Activated CD8-positive, alpha-beta T cell treated with anti-CD3 and anti-CD28 coated beads for 36 hours (primary cell): ENCODE measurements around the gene FIZ1. TPM values are rescaled to one million over a fixed set of nuclear protein-coding genes. Genes with fewer than 3 reads are reported as not detected.

Source experiments
- ATAC-seq: fragments of 200-7000 bp; cut with Tn5 transposase; one replicate; pipeline ENCODE4 v1.10.0; 2021; ENCODE audit warnings: mild to moderate bottlenecking, moderate library complexity
- CTCF ChIA-PET: fragments of 350-600 bp; sonication (Branson Sonifier 250); formaldehyde crosslinking; loops from one replicate; lab custom pipeline; 2021; ENCODE audit warnings: antibody characterized with exemption; lab: Charles Lee
- POLR2A ChIA-PET: fragments of 350-600 bp; sonication (Branson Sonifier 250); formaldehyde crosslinking; loops from one replicate; lab custom pipeline; 2021; ENCODE audit warnings: antibody characterized with exemption; lab: Charles Lee
- DNase-seq: peaks from one replicate; pipeline ENCODE4 v3.0.0-alpha.2; 2020
- H3K27ac Mint-ChIP-seq: one replicate; pipeline ENCODE4 v1.8.0; 2021; ENCODE audit warnings: mild to moderate bottlenecking, mixed read lengths
- H3K27me3 Mint-ChIP-seq: one replicate; pipeline ENCODE4 v1.8.0; 2021; ENCODE audit warnings: mixed read lengths
- H3K36me3 Mint-ChIP-seq: one replicate; pipeline ENCODE4 v1.8.0; 2021; ENCODE audit warnings: low read depth, mixed read lengths
- H3K4me1 Mint-ChIP-seq: one replicate; pipeline ENCODE4 v1.8.0; 2021; ENCODE audit warnings: low read depth, mixed read lengths
- H3K4me3 Mint-ChIP-seq: one replicate; pipeline ENCODE4 v1.8.0; 2021; ENCODE audit warnings: mild to moderate bottlenecking, moderate library complexity, mixed read lengths
- H3K9me3 Mint-ChIP-seq: one replicate; pipeline ENCODE4 v1.8.0; 2021; ENCODE audit warnings: mixed read lengths
- CTCF ChIP-seq: fragments of 200-600 bp; IDR thresholded peaks from one replicate; pipeline ENCODE4 v1.8.0; 2022; ENCODE audit warnings: antibody characterized with exemption, mild to moderate bottlenecking
- intact Hi-C: fragments of 100-400 bp; cut with micrococcal nuclease; formaldehyde crosslinking; loops from one replicate; pipeline ENCODE4 v1.10.0; 2022
- total RNA-seq, 2 experiments: library from RNA; stranded (reverse); gene quantifications; one replicate each; pipeline ENCODE4 v1.2.3, GENCODE V29; 2021

Gene FIZ1
- total RNA-seq, 2 experiments from 2014 or later = 11.4 to 13.2 TPM

- intact Hi-C loops = no loop called here
- no peak for ATAC-seq
- POLR2A ChIA-PET = interaction anchor here (1.0 kb wide), 1 partner anchor 24 kb away, joined by 4 read pairs; the partner anchor contains the start of gene ZNF784
Measured at GRCh38 chr19:55600662-55601028, 1.3 kb upstream of the FIZ1 start.

GRCh38 chr19:55599842-55600661 is 735 bp upstream of the FIZ1 start, which contains the start of gene ZNF524:
Gene ZNF524, plus strand, starts transcription at chr19:55600288. Its CDS starts 1,825 bp downstream, at chr19:55602113.
- ATAC-seq (peak; percentile 50), DNase-seq (peak; percentile 86)
- Mint-ChIP-seq H3K4me1 (peaks cover 32% of the 10 kb centered on the region), H3K4me3 (peak within 1 kb of the TSS; percentile 88), H3K27me3 (no peaks in the 10 kb centered on the region), H3K36me3 (peaks cover 34% of the 10 kb centered on the region), H3K9me3 (peaks cover 2% of the 10 kb centered on the region), H3K27ac (peak within 1 kb of the TSS; percentile 99)
- ChIA-PET CTCF (interaction anchor here (1.3 to 4.0 kb wide), 4 partner anchors 26 to 96 kb away, joined by 4 to 24 read pairs (median 8); no protein-coding TSS in a partner anchor), POLR2A (interaction anchor here (0.6 to 2.2 kb wide), 9 partner anchors 14 to 397 kb away, joined by 3 to 8 read pairs (median 5); partner anchors contain the start of genes ZNF581, ZNF628 and ZNF784)
- no peak for TF ChIP-seq CTCF
- intact Hi-C loops = no loop called here

More at GRCh38 chr19:55600662-55601028, 1.3 kb upstream of the FIZ1 start:
- DNase-seq = no peak
- CTCF ChIA-PET = interaction anchor here (4.0 kb wide), 1 partner anchor 32 kb away, joined by 24 read pairs; no protein-coding TSS in a partner anchor
- peaks cover 2% of the 10 kb centered on the region for H3K9me3 Mint-ChIP-seq
- H3K4me1 Mint-ChIP-seq = peaks cover 32% of the 10 kb centered on the region
- H3K36me3 Mint-ChIP-seq = peaks cover 28% of the 10 kb centered on the region
- no peaks in the 10 kb centered on the region for H3K27me3 Mint-ChIP-seq
- peak overlapping the region; percentile 84 for H3K27ac Mint-ChIP-seq
- H3K4me3 Mint-ChIP-seq = peak overlapping the region; percentile 88
- TF ChIP-seq CTCF = no peak

GRCh38 chr19:55598719-55599467 is 424 bp downstream of the FIZ1 start:
- H3K27me3 Mint-ChIP-seq = no peaks in the 10 kb centered on the region
- peak; percentile 96 for DNase-seq
- peak; percentile 85 for ATAC-seq
- peak overlapping the region; percentile 99 for H3K27ac Mint-ChIP-seq
- peak overlapping the region; percentile 88 for H3K4me3 Mint-ChIP-seq
- intact Hi-C loops = no loop called here
- ChIA-PET POLR2A (interaction anchor here (0.9 to 2.2 kb wide), 7 partner anchors 13 to 122 kb away, joined by 3 to 8 read pairs (median 4); partner anchors contain the start of genes ZNF581, ZNF628 and ZNF784), CTCF (interaction anchor here (1.0 to 4.0 kb wide), 6 partner anchors 12 to 95 kb away, joined by 3 to 24 read pairs (median 5); no protein-coding TSS in a partner anchor)
- no peak for TF ChIP-seq CTCF
- peaks cover 27% of the 10 kb centered on the region for H3K4me1 Mint-ChIP-seq
- peaks cover 39% of the 10 kb centered on the region for H3K36me3 Mint-ChIP-seq
- peaks cover 4% of the 10 kb centered on the region for H3K9me3 Mint-ChIP-seq

GRCh38 chr19:55598034-55598433 is 1.3 kb downstream of the FIZ1 start:
- Mint-ChIP-seq H3K36me3 (peaks cover 39% of the 10 kb centered on the region), H3K27ac (no peak overlapping the region), H3K27me3 (no peaks in the 10 kb centered on the region), H3K4me3 (no peak overlapping the region), H3K9me3 (peaks cover 2% of the 10 kb centered on the region), H3K4me1 (peaks cover 20% of the 10 kb centered on the region)
- POLR2A ChIA-PET = interaction anchor here (0.5 to 2.2 kb wide), 3 partner anchors 26 to 554 kb away, joined by 3 to 7 read pairs (median 3); partner anchors contain the start of gene ZNF784
- no peak for TF ChIP-seq CTCF
- ATAC-seq (no peak), DNase-seq (no peak)
- CTCF ChIA-PET = interaction anchor here (1.0 to 4.0 kb wide), 2 partner anchors 12 to 35 kb away, joined by 3 to 24 read pairs; no protein-coding TSS in a partner anchor
- intact Hi-C loops = no loop called here
